PC-3 (cell line): ENCODE results near the gene TRIM28.

Experiments
- EZH2 ChIP-seq: fragments of 300-600 bp; sonication (generic); IDR thresholded peaks from one replicate; pipeline ENCODE4 v1.6.1; 2017; ENCODE audit warnings: antibody characterized with exemption, mild to moderate bottlenecking, low read length; ENCODE audit not compliant: unreplicated experiment
- TF ChIP-seq, protein P1 (sequence below): fragments of 300-600 bp; sonication (generic); conservative IDR thresholded peaks from 2 replicates; pipeline ENCODE4 v1.5.1; 2017; ENCODE audit warnings: antibody characterized with exemption, low read depth, mild to moderate bottlenecking, low read length

DNA sequence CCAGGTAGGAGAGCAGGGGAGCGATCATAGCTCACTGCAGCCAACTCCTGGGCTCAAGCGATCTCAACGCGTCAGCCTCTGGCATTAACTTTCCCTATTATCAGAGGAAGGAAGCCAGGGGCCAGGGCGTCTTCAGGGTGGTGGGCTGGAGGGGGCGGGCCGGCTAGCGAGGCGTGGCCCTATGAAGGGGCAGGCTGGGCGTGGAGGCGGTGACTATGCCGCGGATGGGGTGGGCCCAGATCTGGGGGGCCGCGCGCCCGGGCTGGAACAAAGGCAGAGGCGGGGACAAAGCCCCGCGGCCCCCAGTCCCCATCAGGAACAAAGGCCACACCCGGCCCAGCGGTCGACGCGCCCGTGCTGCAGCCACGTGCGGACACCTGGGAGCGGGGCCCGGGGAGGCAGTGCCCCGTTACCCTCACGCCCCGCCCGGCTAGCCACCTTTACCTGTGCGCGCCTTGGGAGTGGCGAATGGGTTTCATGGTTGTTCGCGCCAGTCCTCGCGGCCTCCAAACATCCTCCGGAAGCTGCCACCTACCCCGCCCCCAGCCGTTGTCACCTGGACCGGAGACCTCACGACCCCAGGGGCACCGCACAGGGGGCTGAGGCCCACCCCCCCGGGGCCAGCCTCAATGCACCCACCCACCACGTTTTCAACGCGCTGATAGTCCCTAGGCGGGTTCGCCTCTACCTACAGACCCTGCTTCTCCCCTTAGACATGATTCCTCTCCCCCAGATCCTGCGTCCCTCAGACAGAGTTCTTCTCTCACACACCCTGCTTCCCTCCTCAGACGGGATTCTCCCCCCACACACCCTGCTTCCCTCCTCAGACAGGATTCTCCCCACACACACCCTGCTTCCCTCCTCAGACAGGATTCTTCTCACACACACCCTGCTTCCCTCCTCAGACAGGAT is 5.4 kb upstream of the TRIM28 start:
- TF ChIP-seq, protein P1, sequence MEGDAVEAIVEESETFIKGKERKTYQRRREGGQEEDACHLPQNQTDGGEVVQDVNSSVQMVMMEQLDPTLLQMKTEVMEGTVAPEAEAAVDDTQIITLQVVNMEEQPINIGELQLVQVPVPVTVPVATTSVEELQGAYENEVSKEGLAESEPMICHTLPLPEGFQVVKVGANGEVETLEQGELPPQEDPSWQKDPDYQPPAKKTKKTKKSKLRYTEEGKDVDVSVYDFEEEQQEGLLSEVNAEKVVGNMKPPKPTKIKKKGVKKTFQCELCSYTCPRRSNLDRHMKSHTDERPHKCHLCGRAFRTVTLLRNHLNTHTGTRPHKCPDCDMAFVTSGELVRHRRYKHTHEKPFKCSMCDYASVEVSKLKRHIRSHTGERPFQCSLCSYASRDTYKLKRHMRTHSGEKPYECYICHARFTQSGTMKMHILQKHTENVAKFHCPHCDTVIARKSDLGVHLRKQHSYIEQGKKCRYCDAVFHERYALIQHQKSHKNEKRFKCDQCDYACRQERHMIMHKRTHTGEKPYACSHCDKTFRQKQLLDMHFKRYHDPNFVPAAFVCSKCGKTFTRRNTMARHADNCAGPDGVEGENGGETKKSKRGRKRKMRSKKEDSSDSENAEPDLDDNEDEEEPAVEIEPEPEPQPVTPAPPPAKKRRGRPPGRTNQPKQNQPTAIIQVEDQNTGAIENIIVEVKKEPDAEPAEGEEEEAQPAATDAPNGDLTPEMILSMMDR = no peak
- no peak for TF ChIP-seq EZH2
